Naive thymus-derived CD4-positive, alpha-beta T cell (primary cell): ENCODE measurements around the gene ZEB1. TPM values are rescaled to one million over a fixed set of nuclear protein-coding genes. Genes with fewer than 3 reads are reported as not detected.
A peak's percentile ranks its signal among the peaks of the same experiment; 100 is the strongest.

Experiments used
- ATAC-seq: fragments of 150-1000 bp; cut with Tn5 transposase; 2 replicates; pipeline ENCODE4 v1.10.0; 2021; ENCODE audit warnings: mild to moderate bottlenecking, moderate library complexity
- CTCF ChIA-PET: fragments of 350-600 bp; sonication (Branson Sonifier 250); formaldehyde crosslinking; loops from one replicate; lab custom pipeline; 2021; ENCODE audit warnings: antibody characterized with exemption; lab: Charles Lee
- POLR2A ChIA-PET: fragments of 350-600 bp; sonication (Branson Sonifier 250); formaldehyde crosslinking; loops from one replicate; lab custom pipeline; 2021; ENCODE audit warnings: antibody characterized with exemption, inconsistent platforms; lab: Charles Lee
- DNase-seq, 9 donors: peaks; one replicate each; pipeline versions ENCODE4 v3.0.0 to v3.0.0-alpha.2; 2020 to 2022; ENCODE audit warnings: mixed read lengths in 1 of 9
- H3K27ac ChIP-seq: one replicate; pipeline ENCODE4 v1.7.0; 2013; ENCODE audit warnings: mild to moderate bottlenecking, low read depth, low read length, moderate library complexity
- H3K27me3 ChIP-seq, 2 donors: one replicate each; pipeline ENCODE4 v1.7.0; 2013; ENCODE audit warnings: low read length in 2 of 2, mild to moderate bottlenecking in 2 of 2, moderate library complexity in 2 of 2; ENCODE audit not compliant: control insufficient read depth in 2 of 2, insufficient read depth in 2 of 2
- H3K36me3 ChIP-seq, 3 experiments: 1 replicate in 2 of 3; 2 replicates in 1 of 3; pipeline ENCODE4 v1.7.0; 2013; ENCODE audit warnings: low read length in 3 of 3, mild to moderate bottlenecking in 3 of 3, moderate library complexity in 1 of 3; ENCODE audit not compliant: insufficient read depth in 3 of 3, control insufficient read depth in 2 of 3
- H3K4me1 ChIP-seq, 2 donors: one replicate each; pipeline ENCODE4 v1.7.0; 2013; ENCODE audit warnings: low read length in 2 of 2, mild to moderate bottlenecking in 2 of 2, moderate library complexity in 1 of 2; ENCODE audit not compliant: control insufficient read depth in 2 of 2, insufficient read depth in 2 of 2
- H3K4me3 ChIP-seq: 2 replicates; pipeline ENCODE4 v1.7.0; 2013; ENCODE audit warnings: mild to moderate bottlenecking, low read length
- H3K9me3 ChIP-seq, 3 experiments: 1 replicate in 2 of 3; 2 replicates in 1 of 3; pipeline ENCODE4 v1.7.0; 2013; ENCODE audit warnings: low read length in 3 of 3; ENCODE audit not compliant: control insufficient read depth in 2 of 3
- H3K27ac Mint-ChIP-seq, 9 donors: one replicate each; pipeline ENCODE4 v1.8.0; 2020 to 2022; ENCODE audit warnings: mixed read lengths in 9 of 9, mild to moderate bottlenecking in 8 of 9, moderate library complexity in 5 of 9, inconsistent platforms in 2 of 9
- H3K27me3 Mint-ChIP-seq, 5 donors: one replicate each; pipeline ENCODE4 v1.8.0; 2021 to 2022; ENCODE audit warnings: mixed read lengths in 5 of 5, mild to moderate bottlenecking in 1 of 5
- H3K36me3 Mint-ChIP-seq, 5 donors: one replicate each; pipeline ENCODE4 v1.8.0; 2020 to 2022; ENCODE audit warnings: mixed read lengths in 5 of 5, mild to moderate bottlenecking in 3 of 5, inconsistent platforms in 1 of 5
- H3K4me1 Mint-ChIP-seq, 7 donors: one replicate each; pipeline ENCODE4 v1.8.0; 2020 to 2022; ENCODE audit warnings: mixed read lengths in 7 of 7, mild to moderate bottlenecking in 3 of 7, inconsistent platforms in 1 of 7
- H3K4me3 Mint-ChIP-seq, 10 donors: one replicate each; pipeline ENCODE4 v1.8.0; 2020 to 2022; ENCODE audit warnings: mild to moderate bottlenecking in 10 of 10, mixed read lengths in 10 of 10, moderate library complexity in 6 of 10, inconsistent platforms in 2 of 10
- H3K9me3 Mint-ChIP-seq, 11 donors: one replicate each; pipeline ENCODE4 v1.8.0; 2020 to 2022; ENCODE audit warnings: mixed read lengths in 11 of 11, mild to moderate bottlenecking in 4 of 11, inconsistent platforms in 1 of 11, moderate library complexity in 1 of 11
- intact Hi-C, 2 donors: fragments of 100-400 bp; cut with micrococcal nuclease; formaldehyde crosslinking; loops; one replicate each; pipeline ENCODE4 v1.15.1; 2023
- polyA plus RNA-seq, 2 donors: library from polyadenylated mRNA; unstranded; fragments of 300-500 nt; fragmentation: Illumina TruSeq; gene quantifications; one replicate each; pipeline ENCODE4 v1.2.3, GENCODE V29; 2021
- total RNA-seq, 6 experiments: library from RNA in 5 of 6; stranded (reverse) in 5 of 6; gene quantifications; 1 replicate in 5 of 6; 2 replicates in 1 of 6; pipeline ENCODE4 v1.2.3 and lab custom pipeline; 2021 to 2026

ZEB1 gene
- total and polyA plus RNA-seq, 7 experiments from 2014 or later: 37.4 to 126 (median 77.5) TPM

DNA sequence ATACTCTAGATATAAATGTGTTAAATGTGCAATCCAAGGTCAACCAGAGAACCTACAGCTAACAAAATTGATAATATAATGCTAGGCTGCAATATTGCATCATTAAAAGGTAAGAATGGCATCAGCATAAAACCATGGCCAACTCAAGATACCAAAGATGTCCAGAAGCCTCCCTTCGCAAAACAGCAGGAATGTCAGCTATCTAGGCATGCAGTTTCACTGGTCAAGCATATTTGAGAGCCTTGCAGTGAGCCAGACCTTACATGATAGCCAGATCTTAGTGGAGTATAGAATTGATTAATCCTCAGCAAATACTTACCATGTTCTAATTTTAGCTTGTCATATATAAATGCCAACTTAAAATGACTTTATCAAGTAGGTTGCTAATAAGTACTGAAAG, 138.8 kb downstream of the ZEB1 start:
- no peaks in the 10 kb centered on the region for H3K27me3 Mint-ChIP-seq
- H3K9me3 Mint-ChIP-seq: peaks cover 9 to 58% (median 26%) of the 10 kb centered on the region in 11 donors
- ChIA-PET POLR2A (no interaction called here), CTCF (no interaction called here)
- H3K27me3 ChIP-seq: no peaks in the 10 kb centered on the region
- ATAC-seq: no peak
- H3K27ac ChIP-seq: no peak overlapping the region
- H3K9me3 ChIP-seq: peaks cover 0 to 2% (median 0%) of the 10 kb centered on the region in 3 experiments
- intact Hi-C loops: no loop called here
- H3K4me1 ChIP-seq: no peaks in the 10 kb centered on the region
- H3K36me3 ChIP-seq: peaks cover 0 to 14% (median 0%) of the 10 kb centered on the region in 3 experiments
- peaks cover 21 to 68% (median 65%) of the 10 kb centered on the region in 5 donors for H3K36me3 Mint-ChIP-seq
- H3K4me3 Mint-ChIP-seq: no peak overlapping the region
- H3K4me1 Mint-ChIP-seq: peaks cover 7 to 34% (median 24%) of the 10 kb centered on the region in 7 donors
- H3K4me3 ChIP-seq: no peak overlapping the region
- peak overlapping the region in 2 of 9 donors; percentile 12 to 21 for H3K27ac Mint-ChIP-seq
- no peak for DNase-seq

DNA sequence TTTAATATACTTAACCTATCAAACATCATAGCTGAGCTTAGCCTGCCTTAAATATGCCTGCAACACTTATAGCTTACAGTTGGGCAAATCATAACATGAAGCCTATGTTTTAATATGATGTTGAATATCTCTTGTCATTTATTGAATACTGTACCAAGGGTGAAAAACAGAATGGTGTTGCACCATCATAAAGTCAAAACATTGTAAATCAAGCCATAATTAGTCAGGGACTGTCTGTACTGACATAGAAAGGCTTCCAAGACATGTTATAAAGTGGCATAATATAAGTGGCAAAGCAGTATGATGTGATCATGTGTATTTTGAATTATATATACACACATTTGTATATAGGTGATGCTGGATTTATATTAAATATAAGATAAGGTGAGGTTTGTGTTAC, 140.0 kb downstream of the ZEB1 start:
- intact Hi-C loops: no loop called here
- peaks cover 7 to 25% (median 18%) of the 10 kb centered on the region in 7 donors for H3K4me1 Mint-ChIP-seq
- ATAC-seq (no peak), DNase-seq (no peak)
- ChIA-PET CTCF (no interaction called here), POLR2A (interaction anchor here (0.6 to 0.7 kb wide), 2 partner anchors 21 to 76 kb away, joined by 3 read pairs; no protein-coding TSS in a partner anchor)
- Histone ChIP-seq H3K27ac (no peak overlapping the region), H3K4me3 (no peak overlapping the region), H3K36me3 (peaks cover 0 to 23% (median 0%) of the 10 kb centered on the region in 3 experiments), H3K9me3 (peaks cover 0 to 11% (median 0%) of the 10 kb centered on the region in 3 experiments), H3K4me1 (no peaks in the 10 kb centered on the region), H3K27me3 (no peaks in the 10 kb centered on the region)
- no peak overlapping the region for H3K4me3 Mint-ChIP-seq
- peaks cover 13 to 62% (median 32%) of the 10 kb centered on the region in 11 donors for H3K9me3 Mint-ChIP-seq
- no peaks in the 10 kb centered on the region for H3K27me3 Mint-ChIP-seq
- peaks cover 30 to 72% (median 65%) of the 10 kb centered on the region in 5 donors for H3K36me3 Mint-ChIP-seq
- H3K27ac Mint-ChIP-seq: no peak overlapping the region

DNA sequence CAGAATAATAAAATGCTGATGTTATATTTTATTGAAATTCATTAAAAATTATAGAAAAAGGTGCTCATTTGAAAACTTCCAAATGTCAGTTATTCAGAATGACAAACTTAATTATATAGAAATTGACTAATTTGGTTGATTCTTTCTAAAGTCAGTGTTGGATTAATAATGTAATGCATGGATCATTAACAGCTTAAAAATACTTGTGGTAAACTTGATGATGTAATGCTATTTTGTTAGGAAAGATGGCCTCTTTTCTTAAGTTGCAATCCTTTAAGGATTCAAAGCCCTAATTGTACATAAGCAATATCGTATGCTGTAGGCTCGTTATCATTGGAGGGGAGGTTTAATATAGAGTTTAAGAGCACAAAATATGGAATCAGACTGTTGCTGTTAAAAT, 141.2 kb downstream of the ZEB1 start:
- no peak for ATAC-seq
- no peak for DNase-seq
- ChIA-PET CTCF (no interaction called here), POLR2A (interaction anchor here (0.6 kb wide), 1 partner anchor 427 kb away, joined by 4 read pairs; no protein-coding TSS in a partner anchor)
- Histone ChIP-seq H3K27me3 (no peaks in the 10 kb centered on the region), H3K9me3 (peaks cover 0 to 19% (median 6%) of the 10 kb centered on the region in 3 experiments), H3K4me3 (no peak overlapping the region), H3K4me1 (no peaks in the 10 kb centered on the region), H3K36me3 (peaks cover 0 to 31% (median 0%) of the 10 kb centered on the region in 3 experiments), H3K27ac (no peak overlapping the region)
- H3K27me3 Mint-ChIP-seq: no peaks in the 10 kb centered on the region
- H3K36me3 Mint-ChIP-seq: peaks cover 30 to 66% (median 60%) of the 10 kb centered on the region in 5 donors
- H3K4me3 Mint-ChIP-seq: no peak overlapping the region
- H3K4me1 Mint-ChIP-seq: peaks cover 7 to 21% (median 9%) of the 10 kb centered on the region in 7 donors
- intact Hi-C loops: no loop called here
- H3K9me3 Mint-ChIP-seq: peaks cover 13 to 60% (median 35%) of the 10 kb centered on the region in 11 donors
- no peak overlapping the region for H3K27ac Mint-ChIP-seq

GRCh38 chr10:31464552-31464951, 145.5 kb downstream of the ZEB1 start:
- Histone ChIP-seq H3K4me3 (no peak overlapping the region), H3K9me3 (peaks cover 0 to 19% (median 6%) of the 10 kb centered on the region in 3 experiments), H3K27me3 (no peaks in the 10 kb centered on the region), H3K36me3 (peaks cover 0 to 62% (median 0%) of the 10 kb centered on the region in 3 experiments), H3K27ac (no peak overlapping the region), H3K4me1 (no peaks in the 10 kb centered on the region)
- peaks cover 61 to 87% (median 84%) of the 10 kb centered on the region in 5 donors for H3K36me3 Mint-ChIP-seq
- H3K27me3 Mint-ChIP-seq: no peaks in the 10 kb centered on the region
- intact Hi-C loops: no loop called here
- H3K4me3 Mint-ChIP-seq: no peak overlapping the region
- POLR2A ChIA-PET: no interaction called here
- CTCF ChIA-PET: no interaction called here
- ATAC-seq (no peak), DNase-seq (no peak)
- no peak overlapping the region for H3K27ac Mint-ChIP-seq
- H3K9me3 Mint-ChIP-seq: peaks cover 16 to 64% (median 44%) of the 10 kb centered on the region in 11 donors
- H3K4me1 Mint-ChIP-seq: peaks cover 0 to 14% (median 0%) of the 10 kb centered on the region in 7 donors

DNA sequence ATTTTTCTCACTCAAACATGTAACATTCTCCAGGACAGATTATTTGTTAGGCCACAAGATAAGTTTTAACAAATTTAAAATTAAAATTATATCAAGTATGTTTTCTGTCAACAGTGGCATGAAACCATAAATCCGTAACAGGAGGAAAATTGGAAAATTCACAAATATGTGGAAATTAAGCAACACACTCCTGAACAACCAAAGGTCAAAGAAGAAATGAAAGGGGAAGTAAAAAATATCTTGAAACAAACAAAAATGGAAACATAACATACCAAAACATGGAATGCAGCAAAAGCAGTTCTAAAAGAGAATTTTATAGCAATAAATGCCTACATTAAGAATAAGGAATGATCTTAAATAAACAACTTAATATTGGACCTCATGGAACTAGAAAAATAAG, 147.3 kb downstream of the ZEB1 start:
- H3K9me3 Mint-ChIP-seq: peaks cover 16 to 54% (median 41%) of the 10 kb centered on the region in 11 donors
- CTCF ChIA-PET: no interaction called here
- peaks cover 0 to 62% (median 0%) of the 10 kb centered on the region in 3 experiments for H3K36me3 ChIP-seq
- H3K4me1 Mint-ChIP-seq: peaks cover 0 to 14% (median 0%) of the 10 kb centered on the region in 7 donors
- intact Hi-C loops: no loop called here
- no peaks in the 10 kb centered on the region for H3K27me3 Mint-ChIP-seq
- H3K36me3 Mint-ChIP-seq: peaks cover 53 to 72% (median 69%) of the 10 kb centered on the region in 5 donors
- no peaks in the 10 kb centered on the region for H3K4me1 ChIP-seq
- H3K27ac ChIP-seq: no peak overlapping the region
- DNase-seq: no peak
- ATAC-seq: no peak
- H3K9me3 ChIP-seq: peaks cover 0 to 19% (median 6%) of the 10 kb centered on the region in 3 experiments
- POLR2A ChIA-PET: no interaction called here
- H3K4me3 ChIP-seq: no peak overlapping the region
- no peak overlapping the region for H3K27ac Mint-ChIP-seq
- H3K4me3 Mint-ChIP-seq: no peak overlapping the region
- no peaks in the 10 kb centered on the region for H3K27me3 ChIP-seq

- Histone ChIP-seq H3K4me3 (no peak overlapping the region), H3K27ac (no peak overlapping the region), H3K27me3 (no peaks in the 10 kb centered on the region), H3K9me3 (peaks cover 0 to 16% (median 6%) of the 10 kb centered on the region in 3 experiments), H3K36me3 (peaks cover 0 to 48% (median 0%) of the 10 kb centered on the region in 3 experiments), H3K4me1 (no peaks in the 10 kb centered on the region)
- Mint-ChIP-seq H3K4me3 (peak overlapping the region in 1 of 10 donors; percentile 41), H3K27me3 (no peaks in the 10 kb centered on the region), H3K27ac (peak overlapping the region in 1 of 9 donors; percentile 55), H3K4me1 (peaks cover 0 to 14% (median 0%) of the 10 kb centered on the region in 7 donors), H3K9me3 (peaks cover 3 to 41% (median 28%) of the 10 kb centered on the region in 11 donors), H3K36me3 (peaks cover 39 to 56% (median 56%) of the 10 kb centered on the region in 5 donors)
- ChIA-PET CTCF (no interaction called here), POLR2A (interaction anchor here (0.7 kb wide), 1 partner anchor 49 kb away, joined by 3 read pairs; no protein-coding TSS in a partner anchor)
- DNase-seq (no peak), ATAC-seq (no peak)
- intact Hi-C loops: no loop called here
Measured at GRCh38 chr10:31467791-31468535, 148.9 kb downstream of the ZEB1 start.
